ENCODE results near the gene PLA2G12A. TPM values are rescaled to one million over a fixed set of nuclear protein-coding genes. Genes with fewer than 3 reads are reported as not detected.

PLA2G12A gene
- total RNA-seq = 100 to 1,000 TPM in 1 of 4 donors, 10 to 100 TPM in 3; 16.6 to 110 (median 27.1) TPM

- peak; percentile 92 for ATAC-seq
- Histone ChIP-seq H3K9me3 (no peaks in the 10 kb centered on the region), H3K4me1 (peaks cover 0 to 17% (median 3%) of the 10 kb centered on the region in 3 donors), H3K4me3 (peak within 1 kb of the TSS; percentile 86 to 87), H3K36me3 (no peaks in the 10 kb centered on the region), H3K27ac (peak within 1 kb of the TSS; percentile 57 to 87 (median 68)), H3K27me3 (no peaks in the 10 kb centered on the region)
- no peak for TF ChIP-seq CTCF (IDR thresholded peaks at IDR 0.05)
- peak; percentile 11 for TF ChIP-seq POLR2AphosphoS5 (IDR thresholded peaks at IDR 0.05)
- peak; percentile 17 to 38 for TF ChIP-seq POLR2A (IDR thresholded peaks at IDR 0.05)
- no CpG with 5 or more reads among the region's 83 CpGs for WGBS, 2 donors (ENCODE audit: low coverage in 1 of 2)
Measured at GRCh38 chr4:109729718-109730618, at the start of gene PLA2G12A. Gene PLA2G12A (minus strand): TSS chr4:109730070. CDS start chr4:109729809, 261 bp downstream.

- Histone ChIP-seq H3K4me3 (no peak overlapping the region), H3K9me3 (no peaks in the 10 kb centered on the region), H3K27ac (no peak overlapping the region), H3K27me3 (peaks cover 3% of the 10 kb centered on the region), H3K36me3 (no peaks in the 10 kb centered on the region), H3K4me1 (no peaks in the 10 kb centered on the region)
- 43 to 60% methylated on average over 3 to 5 of the region's 5 CpGs for WGBS, 2 donors (ENCODE audit: low coverage in 1 of 2)
- no peak for TF ChIP-seq CTCF (IDR thresholded peaks at IDR 0.05)
- no peak for TF ChIP-seq POLR2AphosphoS5 (IDR thresholded peaks at IDR 0.05)
- no peak for TF ChIP-seq EP300 (IDR thresholded peaks at IDR 0.05)
- no peak for TF ChIP-seq POLR2A (IDR thresholded peaks at IDR 0.05)
- ATAC-seq = no peak
Measured at GRCh38 chr4:109764789-109765402, 35.0 kb upstream of the PLA2G12A start.

- Histone ChIP-seq H3K9me3 (no peaks in the 10 kb centered on the region), H3K4me3 (no peak overlapping the region), H3K27ac (no peak overlapping the region), H3K36me3 (no peaks in the 10 kb centered on the region), H3K4me1 (no peaks in the 10 kb centered on the region), H3K27me3 (peaks cover under 1% of the 10 kb centered on the region)
- no peak for ATAC-seq
- TF ChIP-seq CTCF (IDR thresholded peaks at IDR 0.05) = no peak
- no peak for TF ChIP-seq POLR2A (IDR thresholded peaks at IDR 0.05)
- TF ChIP-seq POLR2AphosphoS5 (IDR thresholded peaks at IDR 0.05) = no peak
- no peak for TF ChIP-seq EP300 (IDR thresholded peaks at IDR 0.05)
- WGBS, 2 donors (ENCODE audit: low coverage in 1 of 2) = 29 to 65% methylated on average over 2 of the region's 2 CpGs
Measured at GRCh38 chr4:109764376-109764775, 34.5 kb upstream of the PLA2G12A start.

GRCh38 chr4:109760682-109761081 is 30.8 kb upstream of the PLA2G12A start:
- Histone ChIP-seq H3K27me3 (no peaks in the 10 kb centered on the region), H3K36me3 (no peaks in the 10 kb centered on the region), H3K4me3 (no peak overlapping the region), H3K27ac (no peak overlapping the region), H3K4me1 (no peaks in the 10 kb centered on the region), H3K9me3 (no peaks in the 10 kb centered on the region)
- TF ChIP-seq EP300 (IDR thresholded peaks at IDR 0.05) = no peak
- TF ChIP-seq CTCF (IDR thresholded peaks at IDR 0.05) = no peak
- no peak for TF ChIP-seq POLR2A (IDR thresholded peaks at IDR 0.05)
- no peak for TF ChIP-seq POLR2AphosphoS5 (IDR thresholded peaks at IDR 0.05)
- WGBS, 2 donors (ENCODE audit: low coverage in 1 of 2) = 35 to 81% methylated on average over 2 of the region's 2 CpGs
- ATAC-seq = no peak

All from gastroesophageal sphincter (tissue), 4 donors.